Spleen (tissue), 11 donors: ENCODE results near the gene ERVFRD-1. TPM values are rescaled to one million over a fixed set of nuclear protein-coding genes. Genes with fewer than 3 reads are reported as not detected.
"Not testable (repeated sequence)": the region's sequence is repeated elsewhere in the genome, so short reads cannot be mapped to it uniquely, and the experiment has no call there.

Source experiments
- DNase-seq: peaks from one replicate; pipeline ENCODE4 v3.0.0-alpha.2; 2020
- H3K27ac ChIP-seq, 8 donors: fragments of 200-600 bp; sonication (generic) in 7 of 8; 1 replicate in 4 of 8; 2 replicates in 4 of 8; pipeline versions ENCODE4 v1.5.0 to v1.8.0; 2016 to 2021; ENCODE audit warnings: inconsistent platforms in 4 of 8, mild to moderate bottlenecking in 4 of 8, moderate library complexity in 1 of 8
- H3K27me3 ChIP-seq, 7 donors: fragments of 200-600 bp; sonication (generic) in 6 of 7; replicated peaks in 1 of 7; 1 replicate in 4 of 7; 2 replicates in 3 of 7; pipeline versions ENCODE4 v1.5.0 to v1.8.0; 2016 to 2021; ENCODE audit warnings: inconsistent platforms in 3 of 7, mild to moderate bottlenecking in 1 of 7
- H3K36me3 ChIP-seq, 6 donors: fragments of 200-600 bp; sonication (generic) in 5 of 6; 1 replicate in 4 of 6; 2 replicates in 2 of 6; pipeline versions ENCODE4 v1.5.0 to v1.8.0; 2016 to 2021; ENCODE audit warnings: inconsistent platforms in 2 of 6
- H3K4me1 ChIP-seq, 6 donors: fragments of 200-600 bp; sonication (generic) in 5 of 6; 1 replicate in 3 of 6; 2 replicates in 3 of 6; pipeline versions ENCODE4 v1.5.0 to v1.8.0; 2016 to 2021; ENCODE audit warnings: inconsistent platforms in 3 of 6
- H3K4me3 ChIP-seq, 8 donors: fragments of 200-600 bp; sonication (generic) in 7 of 8; 1 replicate in 4 of 8; 2 replicates in 4 of 8; pipeline versions ENCODE4 v1.5.0 to v1.8.0; 2016 to 2021; ENCODE audit warnings: inconsistent platforms in 4 of 8, mild to moderate bottlenecking in 4 of 8, moderate library complexity in 2 of 8
- H3K9me3 ChIP-seq, 8 donors: fragments of 200-600 bp; sonication (generic) in 7 of 8; 1 replicate in 4 of 8; 2 replicates in 4 of 8; pipeline versions ENCODE4 v1.5.0 to v1.8.0; 2016 to 2021; ENCODE audit warnings: inconsistent platforms in 4 of 8
- CTCF ChIP-seq, 11 experiments: fragments of 200-600 bp in 7 of 11; fragments of 450-650 bp in 4 of 11; sonication (generic) in 4 of 11; IDR thresholded peaks in 8 of 11; conservative IDR thresholded peaks in 3 of 11; 1 replicate in 7 of 11; 2 replicates in 4 of 11; pipeline versions ENCODE4 v1.4.0 to v1.8.0; 2016 to 2021; ENCODE audit warnings: antibody characterized with exemption in 11 of 11, inconsistent platforms in 4 of 11, mild to moderate bottlenecking in 1 of 11
- POLR2A ChIP-seq, 3 donors: fragments of 450-650 bp; IDR thresholded peaks; one replicate each; pipeline ENCODE4 v1.5.1; 2017; ENCODE audit warnings: antibody characterized with exemption in 3 of 3, mild to moderate bottlenecking in 1 of 3
- POLR2AphosphoS5 ChIP-seq, 3 donors: sonication (generic); formaldehyde crosslinking; IDR thresholded peaks; one replicate each; pipeline ENCODE4 v1.5.1; 2017; ENCODE audit warnings: antibody characterized with exemption in 3 of 3
- WGBS, 5 donors: extraction: QIAGEN DNeasy Blood & Tissue Kit in 3 of 5; methylation state at CpG; one replicate each; pipeline versions ENCODE4 v1.1.5 to v1.1.7; 2013 to 2018; 5-methylcytosine and 5-hydroxymethylcytosine counted together
- intact Hi-C: fragments of 100-400 bp; cut with DNase I; formaldehyde crosslinking; loops from one replicate; pipeline ENCODE4 v1.15.0; 2023; ENCODE audit warnings: low total_unique reads
- polyA plus RNA-seq, 3 donors: library from polyadenylated mRNA; stranded (reverse); fragments of 200-250 nt; gene quantifications; one replicate each; pipeline ENCODE4 v1.2.1, GENCODE V29; 2013
- total RNA-seq, 7 donors: library from RNA; depleted of rRNA in 3 of 7; stranded (reverse); fragments of >200 nt in 3 of 7; fragmentation: NEBNext Ultra II Directional in 4 of 7; extraction: Animal tissue kit (Norgen Biotek cat#: 25700) in 4 of 7; gene quantifications; one replicate each; pipeline versions ENCODE4 v1.1.0 to v1.2.1, GENCODE V29; 2016 to 2021
- donor health status: healthy with polysubstance abuse.
- donor health status: DM: no; HTN: no; CAD: no; lungs with moderate emphysema.
- donor health status: DM: no; HTN: no; CAD: no.
- donor health status: Bipolar disorder and iron deficiency.
- donor health status: healthy.
- donor health status: DM: no; HTN: no; CAD: no.
- donor health status: DM: yes; HTN: yes; CAD: no.

Gene ERVFRD-1
- total and polyA plus RNA-seq, 10 donors: 0.17 to 0.28 TPM; not detected in 8

GRCh38 chr6:11123978-11124377 is 12.5 kb upstream of the ERVFRD-1 start:
- no peaks in the 10 kb centered on the region for H3K27me3 ChIP-seq
- no peaks in the 10 kb centered on the region for H3K9me3 ChIP-seq
- H3K36me3 ChIP-seq: peaks cover 0 to 21% (median 0%) of the 10 kb centered on the region in 6 donors
- H3K27ac ChIP-seq: no peak overlapping the region
- intact Hi-C loops: no loop called here
- no peak for DNase-seq
- WGBS, 5 donors: 88 to 96% (median 93%) methylated on average over 2 of the region's 2 CpGs
- no peak overlapping the region for H3K4me3 ChIP-seq
- TF ChIP-seq POLR2A (IDR thresholded peaks at IDR 0.05) (no peak), CTCF (IDR thresholded peaks at IDR 0.05 in 8 of 11, conservative IDR thresholded peaks at IDR 0.05 in 3 of 11) (no peak), POLR2AphosphoS5 (IDR thresholded peaks at IDR 0.05) (no peak)
- H3K4me1 ChIP-seq: peaks cover 0 to 12% (median 0%) of the 10 kb centered on the region in 6 donors

DNA sequence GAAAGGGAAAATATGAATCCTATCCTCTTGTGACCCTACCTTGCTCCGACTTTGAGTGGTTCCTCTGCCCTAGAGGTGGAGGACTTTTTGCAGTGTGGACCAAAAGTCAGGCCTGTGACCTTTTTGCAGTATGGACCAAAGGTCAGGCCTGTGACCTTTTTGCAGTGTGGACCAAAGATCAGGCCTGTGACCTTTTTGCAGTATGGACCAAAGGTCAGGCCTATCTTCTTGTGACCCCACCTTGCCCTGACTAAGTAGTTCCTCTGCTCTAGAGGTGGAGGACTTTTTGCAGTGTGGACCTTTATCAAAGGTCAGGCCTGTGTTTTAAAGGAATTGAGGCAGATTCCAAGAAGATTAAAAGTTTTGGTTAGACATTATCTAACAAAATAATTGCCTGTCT is 10.9 kb upstream of the ERVFRD-1 start:
- Histone ChIP-seq H3K4me3 (no peak overlapping the region), H3K27ac (no peak overlapping the region), H3K9me3 (no peaks in the 10 kb centered on the region), H3K27me3 (no peaks in the 10 kb centered on the region), H3K36me3 (peaks cover 0 to 10% (median 0%) of the 10 kb centered on the region in 6 donors), H3K4me1 (peaks cover 0 to 12% (median 0%) of the 10 kb centered on the region in 6 donors)
- WGBS, 5 donors: 85 to 97% (median 92%) methylated on average over 1 of the region's 1 CpG
- no peak for DNase-seq
- intact Hi-C loops: no loop called here
- no peak for TF ChIP-seq POLR2A (IDR thresholded peaks at IDR 0.05)
- no peak for TF ChIP-seq POLR2AphosphoS5 (IDR thresholded peaks at IDR 0.05)
- no peak for TF ChIP-seq CTCF (IDR thresholded peaks at IDR 0.05 in 8 of 11, conservative IDR thresholded peaks at IDR 0.05 in 3 of 11)

GRCh38 chr6:11121851-11122250 is 10.3 kb upstream of the ERVFRD-1 start:
- peaks cover 0 to 7% (median 0%) of the 10 kb centered on the region in 6 donors for H3K36me3 ChIP-seq
- intact Hi-C loops: no loop called here
- no peak overlapping the region for H3K4me3 ChIP-seq
- H3K27ac ChIP-seq: no peak overlapping the region
- 93 to 98% (median 97%) methylated on average over 2 of the region's 2 CpGs for WGBS, 5 donors
- peaks cover 0 to 12% (median 0%) of the 10 kb centered on the region in 6 donors for H3K4me1 ChIP-seq
- DNase-seq: no peak
- H3K9me3 ChIP-seq: no peaks in the 10 kb centered on the region
- H3K27me3 ChIP-seq: no peaks in the 10 kb centered on the region
- no peak for TF ChIP-seq CTCF (IDR thresholded peaks at IDR 0.05 in 8 of 11, conservative IDR thresholded peaks at IDR 0.05 in 3 of 11)
- no peak for TF ChIP-seq POLR2AphosphoS5 (IDR thresholded peaks at IDR 0.05)
- no peak for TF ChIP-seq POLR2A (IDR thresholded peaks at IDR 0.05)

- no peak for DNase-seq
- WGBS, 5 donors: 86 to 92% (median 88%) methylated on average over 4 of the region's 4 CpGs
- TF ChIP-seq POLR2A (IDR thresholded peaks at IDR 0.05): no peak
- TF ChIP-seq POLR2AphosphoS5 (IDR thresholded peaks at IDR 0.05): no peak
- Histone ChIP-seq H3K27me3 (no peaks in the 10 kb centered on the region), H3K9me3 (no peaks in the 10 kb centered on the region), H3K4me1 (peaks cover 0 to 21% (median 0%) of the 10 kb centered on the region in 6 donors), H3K4me3 (no peak overlapping the region), H3K36me3 (no peaks in the 10 kb centered on the region), H3K27ac (no peak overlapping the region)
- intact Hi-C loops: no loop called here
Measured at GRCh38 chr6:11120271-11121005, 8.9 kb upstream of the ERVFRD-1 start.

DNA sequence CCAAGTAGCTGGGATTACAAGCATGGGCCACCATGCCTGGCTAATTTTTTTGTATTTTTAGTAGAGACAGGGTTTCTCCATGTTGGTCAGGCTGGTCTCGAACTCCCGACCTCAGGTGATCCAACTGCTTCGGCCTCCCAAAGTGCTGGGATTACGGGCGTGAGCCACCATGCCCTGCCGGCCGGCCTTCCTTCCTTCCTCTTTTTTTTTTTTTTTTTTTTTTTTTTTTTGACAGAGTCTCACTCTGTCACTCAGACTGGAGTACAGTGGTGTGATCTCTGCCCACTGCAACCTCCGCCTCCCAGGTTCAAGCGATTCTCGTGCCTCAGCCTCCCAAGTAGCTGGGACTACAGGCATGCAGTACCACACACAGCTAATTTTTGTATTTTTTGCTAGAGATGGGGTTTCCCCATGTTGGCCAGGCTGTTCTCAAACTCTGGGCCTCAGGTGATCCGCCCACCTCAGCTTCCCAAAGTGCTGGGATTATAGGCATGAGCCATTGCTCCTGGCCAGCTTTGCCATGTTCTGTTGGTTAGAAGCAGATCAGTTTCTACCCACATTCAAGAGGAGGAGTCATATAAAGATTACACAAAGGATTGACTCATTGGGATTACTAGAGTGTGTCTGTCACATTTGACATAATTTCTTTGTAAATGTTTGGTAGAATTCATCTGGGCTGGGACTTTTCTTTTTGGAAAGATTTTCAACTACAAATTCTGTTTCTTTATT is 4.4 kb upstream of the ERVFRD-1 start:
- peaks cover 0 to 38% (median 7%) of the 10 kb centered on the region in 6 donors for H3K4me1 ChIP-seq
- H3K4me3 ChIP-seq, H3K27ac ChIP-seq, H3K36me3 ChIP-seq, DNase-seq, H3K9me3 ChIP-seq, H3K27me3 ChIP-seq, intact Hi-C loops: not testable (repeated sequence)
- 62 to 80% (median 71%) methylated on average over 11 of the region's 11 CpGs for WGBS, 5 donors
